ENCODE measurements around the gene NRF1. TPM values are rescaled to one million over a fixed set of nuclear protein-coding genes. Genes with fewer than 3 reads are reported as not detected.
"Not testable (repeated sequence)": the region's sequence is repeated elsewhere in the genome, so short reads cannot be mapped to it uniquely, and the experiment has no call there.

Gene NRF1
- total RNA-seq (ENCODE audit: unreplicated experiment): 18.1 TPM
- long read RNA-seq, partial matches to known transcripts: 1 of 1 reads
- long read RNA-seq, other reads (novel, unspliced or antisense): 0 of 1 reads

DNA sequence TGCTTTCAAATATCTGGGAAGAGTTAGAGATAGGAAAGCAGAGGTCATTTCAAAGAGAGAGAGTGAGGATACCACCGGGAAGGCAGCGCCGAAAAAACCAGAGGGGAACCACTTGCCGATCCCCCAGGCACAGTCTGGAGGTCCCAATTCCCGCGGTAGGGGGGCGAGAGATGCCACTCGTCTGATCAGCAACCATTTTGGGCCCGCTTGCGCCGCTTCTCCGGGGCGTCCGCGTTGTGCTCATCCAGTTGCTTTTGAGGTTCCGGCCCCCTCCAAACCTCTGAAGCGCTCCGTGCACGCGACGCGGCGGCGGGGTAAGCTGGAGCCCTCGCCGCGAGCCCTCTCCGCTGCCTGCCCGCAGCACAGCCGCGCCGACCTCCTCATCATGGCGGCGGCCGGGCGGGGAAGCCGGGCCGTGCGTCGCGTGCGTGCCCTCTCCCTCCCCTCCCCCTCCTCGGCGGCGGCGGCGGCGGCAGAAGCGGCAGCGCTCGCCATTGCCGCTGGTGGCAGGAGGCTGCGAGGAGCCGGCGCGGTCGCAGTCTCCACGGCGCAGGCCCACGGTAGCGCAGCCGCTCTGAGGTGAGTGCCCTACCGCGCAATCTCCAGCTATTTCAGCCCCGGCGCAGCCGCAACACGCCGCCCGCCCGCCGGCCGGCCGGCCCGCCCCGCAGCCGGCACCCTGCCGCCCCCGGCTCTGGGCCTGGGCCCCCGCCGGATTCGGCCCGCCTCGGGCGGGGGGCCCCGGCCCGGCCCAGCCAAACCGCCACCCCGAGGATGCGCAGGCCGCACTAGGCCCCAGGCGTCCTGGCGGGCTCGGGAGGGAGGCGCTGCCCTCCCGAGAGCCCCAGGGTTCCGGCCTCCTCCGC, at the start of gene NRF1:
TSS of gene NRF1 (plus strand) at position 475 of the 866 bp plus-strand sequence. CDS start 45,632 bp downstream, outside the sequence.
- Mint-ChIP-seq H3K4me1 (ENCODE audit: unreplicated experiment) (peaks cover 35% of the 10 kb centered on the region), H3K9me3 (ENCODE audit: unreplicated experiment) (no peaks in the 10 kb centered on the region), H3K4me3 (ENCODE audit: unreplicated experiment) (peak within 1 kb of the TSS; percentile 98), H3K36me3 (ENCODE audit: low read depth, unreplicated experiment) (peaks cover 18% of the 10 kb centered on the region), H3K27ac (ENCODE audit: unreplicated experiment) (peak within 1 kb of the TSS; percentile 98), H3K27me3 (ENCODE audit: unreplicated experiment) (peaks cover 7% of the 10 kb centered on the region)
- TF ChIP-seq, protein P1, sequence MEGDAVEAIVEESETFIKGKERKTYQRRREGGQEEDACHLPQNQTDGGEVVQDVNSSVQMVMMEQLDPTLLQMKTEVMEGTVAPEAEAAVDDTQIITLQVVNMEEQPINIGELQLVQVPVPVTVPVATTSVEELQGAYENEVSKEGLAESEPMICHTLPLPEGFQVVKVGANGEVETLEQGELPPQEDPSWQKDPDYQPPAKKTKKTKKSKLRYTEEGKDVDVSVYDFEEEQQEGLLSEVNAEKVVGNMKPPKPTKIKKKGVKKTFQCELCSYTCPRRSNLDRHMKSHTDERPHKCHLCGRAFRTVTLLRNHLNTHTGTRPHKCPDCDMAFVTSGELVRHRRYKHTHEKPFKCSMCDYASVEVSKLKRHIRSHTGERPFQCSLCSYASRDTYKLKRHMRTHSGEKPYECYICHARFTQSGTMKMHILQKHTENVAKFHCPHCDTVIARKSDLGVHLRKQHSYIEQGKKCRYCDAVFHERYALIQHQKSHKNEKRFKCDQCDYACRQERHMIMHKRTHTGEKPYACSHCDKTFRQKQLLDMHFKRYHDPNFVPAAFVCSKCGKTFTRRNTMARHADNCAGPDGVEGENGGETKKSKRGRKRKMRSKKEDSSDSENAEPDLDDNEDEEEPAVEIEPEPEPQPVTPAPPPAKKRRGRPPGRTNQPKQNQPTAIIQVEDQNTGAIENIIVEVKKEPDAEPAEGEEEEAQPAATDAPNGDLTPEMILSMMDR (IDR thresholded peaks at IDR 0.05; ENCODE audit: unreplicated experiment): no peak
- DNase-seq (ENCODE audit: low spot score): peak; percentile 94

DNA sequence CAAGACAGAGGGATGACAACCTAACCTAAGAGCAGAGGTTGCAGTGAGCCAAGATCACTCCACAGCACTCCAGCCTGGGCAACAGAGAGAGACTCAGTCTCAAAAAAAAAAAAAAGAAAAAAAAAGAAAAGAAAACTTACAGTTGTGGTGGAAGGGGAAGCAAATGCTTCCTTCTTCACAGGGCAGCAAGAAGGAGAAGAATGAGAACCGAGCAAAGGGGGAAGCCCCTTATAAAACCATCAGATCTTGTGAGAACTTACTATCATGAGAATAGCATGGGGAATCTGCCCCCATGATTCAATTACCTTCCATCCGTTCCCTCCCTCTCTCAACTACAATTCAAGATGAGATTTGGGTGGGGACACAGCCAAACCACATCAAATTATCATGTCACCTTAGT, 45.2 kb upstream of the NRF1 start:
- not testable (repeated sequence) for H3K36me3 Mint-ChIP-seq (ENCODE audit: low read depth, unreplicated experiment); H3K27ac Mint-ChIP-seq (ENCODE audit: unreplicated experiment); H3K9me3 Mint-ChIP-seq (ENCODE audit: unreplicated experiment); DNase-seq (ENCODE audit: low spot score); H3K4me3 Mint-ChIP-seq (ENCODE audit: unreplicated experiment); H3K27me3 Mint-ChIP-seq (ENCODE audit: unreplicated experiment)
- peaks cover 14% of the 10 kb centered on the region for H3K4me1 Mint-ChIP-seq (ENCODE audit: unreplicated experiment)

DNA sequence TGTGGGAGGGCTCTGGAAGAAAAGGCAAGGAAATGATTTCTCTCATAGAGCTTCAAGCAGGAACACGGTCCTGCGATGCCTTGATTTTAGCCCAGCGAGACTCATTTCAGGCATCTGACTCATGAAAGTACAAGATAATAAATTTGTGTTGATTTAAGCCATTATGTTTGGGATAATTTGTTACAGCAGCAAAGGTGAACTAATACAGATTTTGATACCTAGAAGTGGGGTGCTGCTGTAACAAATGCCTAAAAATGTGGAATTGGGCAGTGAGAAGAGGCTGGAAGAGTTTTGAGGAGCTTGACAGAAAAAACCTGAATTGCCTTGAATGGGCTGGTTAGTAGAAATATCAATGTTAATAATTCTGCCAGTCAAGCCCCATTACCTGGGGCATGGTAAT, 44.1 kb upstream of the NRF1 start:
- Mint-ChIP-seq H3K4me1 (ENCODE audit: unreplicated experiment) (peaks cover 5% of the 10 kb centered on the region), H3K27ac (ENCODE audit: unreplicated experiment) (no peak overlapping the region), H3K36me3 (ENCODE audit: low read depth, unreplicated experiment) (no peaks in the 10 kb centered on the region), H3K27me3 (ENCODE audit: unreplicated experiment) (no peaks in the 10 kb centered on the region), H3K4me3 (ENCODE audit: unreplicated experiment) (no peak overlapping the region), H3K9me3 (ENCODE audit: unreplicated experiment) (no peaks in the 10 kb centered on the region)
- TF ChIP-seq, protein P1 (IDR thresholded peaks at IDR 0.05; ENCODE audit: unreplicated experiment): no peak
- DNase-seq (ENCODE audit: low spot score): no peak

DNA sequence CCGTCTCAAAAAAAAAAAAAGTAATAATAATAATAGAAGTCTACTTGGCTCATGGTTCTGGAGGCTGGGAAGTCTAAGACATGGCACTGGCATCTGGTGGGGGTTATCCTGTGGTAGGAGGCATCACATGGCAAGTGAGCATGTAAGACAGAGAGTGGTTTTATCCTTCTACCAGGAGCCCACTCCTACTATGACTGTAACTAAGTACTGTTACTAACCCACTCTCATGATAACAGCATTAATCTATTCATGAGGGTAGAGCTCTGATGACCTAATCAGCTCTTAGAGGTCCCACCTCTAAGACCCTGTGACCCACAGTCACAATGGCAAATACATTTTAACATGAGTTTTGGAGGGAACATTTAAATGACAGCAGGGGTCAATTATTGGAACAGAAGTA, 43.3 kb upstream of the NRF1 start:
- no peaks in the 10 kb centered on the region for H3K27me3 Mint-ChIP-seq (ENCODE audit: unreplicated experiment)
- H3K27ac Mint-ChIP-seq (ENCODE audit: unreplicated experiment): no peak overlapping the region
- peaks cover 2% of the 10 kb centered on the region for H3K4me1 Mint-ChIP-seq (ENCODE audit: unreplicated experiment)
- H3K4me3 Mint-ChIP-seq (ENCODE audit: unreplicated experiment): no peak overlapping the region
- no peaks in the 10 kb centered on the region for H3K9me3 Mint-ChIP-seq (ENCODE audit: unreplicated experiment)
- H3K36me3 Mint-ChIP-seq (ENCODE audit: low read depth, unreplicated experiment): no peaks in the 10 kb centered on the region
- DNase-seq (ENCODE audit: low spot score): no peak
- TF ChIP-seq, protein P1 (IDR thresholded peaks at IDR 0.05; ENCODE audit: unreplicated experiment): no peak

DNA sequence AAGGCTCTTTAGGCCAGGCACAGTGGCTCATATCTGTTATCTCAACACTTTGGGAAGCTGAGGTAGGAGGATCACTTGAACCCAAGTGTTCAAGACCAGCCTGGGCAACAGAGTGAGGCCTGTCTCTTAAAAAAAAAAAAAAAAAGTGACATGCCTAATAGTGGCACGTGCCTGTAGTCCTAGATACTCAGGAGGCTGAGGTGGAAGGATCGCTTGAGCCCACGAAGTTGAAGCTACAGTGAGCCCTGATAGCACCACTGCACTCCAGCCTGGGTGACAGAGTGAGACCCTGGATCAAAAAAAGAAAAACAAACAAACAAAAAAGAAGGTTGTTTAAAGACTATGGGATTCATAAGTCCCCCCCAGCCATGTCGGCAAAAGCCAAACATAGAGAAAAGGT, 42.2 kb upstream of the NRF1 start:
- no peak overlapping the region for H3K4me3 Mint-ChIP-seq (ENCODE audit: unreplicated experiment)
- H3K4me1 Mint-ChIP-seq (ENCODE audit: unreplicated experiment): no peaks in the 10 kb centered on the region
- no peak for DNase-seq (ENCODE audit: low spot score)
- no peaks in the 10 kb centered on the region for H3K27me3 Mint-ChIP-seq (ENCODE audit: unreplicated experiment)
- H3K27ac Mint-ChIP-seq (ENCODE audit: unreplicated experiment): no peak overlapping the region
- TF ChIP-seq, protein P1 (IDR thresholded peaks at IDR 0.05; ENCODE audit: unreplicated experiment): no peak
- no peaks in the 10 kb centered on the region for H3K9me3 Mint-ChIP-seq (ENCODE audit: unreplicated experiment)
- H3K36me3 Mint-ChIP-seq (ENCODE audit: low read depth, unreplicated experiment): no peaks in the 10 kb centered on the region
